ENCODE data around the gene GARNL3. TPM values are rescaled to one million over a fixed set of nuclear protein-coding genes. Genes with fewer than 3 reads are reported as not detected.

The GARNL3 gene
- total RNA-seq, 1 experiment from 2014 or later, result 15.5 TPM

DNA sequence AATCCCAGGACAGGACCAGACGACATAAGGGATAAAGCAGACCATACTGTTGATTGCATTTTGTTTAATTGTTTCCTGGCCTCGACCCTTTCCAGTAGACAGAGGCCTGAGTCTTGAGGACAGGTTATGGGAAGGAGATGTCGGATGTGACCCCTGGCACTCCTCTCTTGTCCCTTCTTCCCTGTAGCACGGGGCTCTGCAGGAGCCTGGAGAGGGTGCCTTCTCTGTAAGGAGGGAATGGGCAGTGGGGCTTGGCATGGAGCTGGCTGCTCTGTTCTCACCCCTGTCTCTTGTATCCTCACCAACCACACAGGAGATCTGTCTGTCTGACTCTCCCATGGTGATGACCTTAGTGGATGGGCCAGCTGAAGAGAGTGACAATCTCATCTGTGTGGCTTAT is 92.3 kb downstream of the GARNL3 start:
- Histone ChIP-seq H3K36me3 (ENCODE audit: low read depth, low read length) (no peaks in the 10 kb centered on the region), H3K4me1 (ENCODE audit: insufficient read depth, low read length) (no peaks in the 10 kb centered on the region), H3K79me2 (ENCODE audit: low read length) (no peaks in the 10 kb centered on the region), H3F3A (ENCODE audit: low read length, unreplicated experiment) (no peaks in the 10 kb centered on the region), H3K9ac (ENCODE audit: low read length) (no peak overlapping the region), H3K9me2 (replicated peaks; ENCODE audit: low read length) (no peaks in the 10 kb centered on the region), H4K20me1 (ENCODE audit: low read length) (no peaks in the 10 kb centered on the region), H3K27ac (ENCODE audit: low read length) (no peak overlapping the region), H3K27me3 (ENCODE audit: low read length) (no peaks in the 10 kb centered on the region), H2AFZ (ENCODE audit: low read length) (no peak overlapping the region), H3K4me2 (ENCODE audit: low read length) (no peak overlapping the region), H3K4me3 (ENCODE audit: low read length) (no peak overlapping the region), H3K9me3 (ENCODE audit: low read length) (no peaks in the 10 kb centered on the region)
- DNase-seq (no peak), ATAC-seq (no peak)
- POLR2A ChIA-PET (ENCODE audit: unreplicated experiment), result no interaction called here
- no TSS peak for BruUV-seq (replicated peaks)
- TF ChIP-seq EZH2phosphoT487 (IDR thresholded peaks at IDR 0.05; ENCODE audit: borderline replicate concordance, low read length), result no peak
- TF ChIP-seq, protein P1, sequence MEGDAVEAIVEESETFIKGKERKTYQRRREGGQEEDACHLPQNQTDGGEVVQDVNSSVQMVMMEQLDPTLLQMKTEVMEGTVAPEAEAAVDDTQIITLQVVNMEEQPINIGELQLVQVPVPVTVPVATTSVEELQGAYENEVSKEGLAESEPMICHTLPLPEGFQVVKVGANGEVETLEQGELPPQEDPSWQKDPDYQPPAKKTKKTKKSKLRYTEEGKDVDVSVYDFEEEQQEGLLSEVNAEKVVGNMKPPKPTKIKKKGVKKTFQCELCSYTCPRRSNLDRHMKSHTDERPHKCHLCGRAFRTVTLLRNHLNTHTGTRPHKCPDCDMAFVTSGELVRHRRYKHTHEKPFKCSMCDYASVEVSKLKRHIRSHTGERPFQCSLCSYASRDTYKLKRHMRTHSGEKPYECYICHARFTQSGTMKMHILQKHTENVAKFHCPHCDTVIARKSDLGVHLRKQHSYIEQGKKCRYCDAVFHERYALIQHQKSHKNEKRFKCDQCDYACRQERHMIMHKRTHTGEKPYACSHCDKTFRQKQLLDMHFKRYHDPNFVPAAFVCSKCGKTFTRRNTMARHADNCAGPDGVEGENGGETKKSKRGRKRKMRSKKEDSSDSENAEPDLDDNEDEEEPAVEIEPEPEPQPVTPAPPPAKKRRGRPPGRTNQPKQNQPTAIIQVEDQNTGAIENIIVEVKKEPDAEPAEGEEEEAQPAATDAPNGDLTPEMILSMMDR (conservative IDR thresholded peaks at IDR 0.05; ENCODE audit: low read depth, low read length), result no peak
- no peak for TF ChIP-seq EZH2 (IDR thresholded peaks at IDR 0.05; ENCODE audit: low read length, unreplicated experiment)
- CTCF ChIA-PET, result no interaction called here
- intact Hi-C loops (cut with micrococcal nuclease), result no loop called here

DNA sequence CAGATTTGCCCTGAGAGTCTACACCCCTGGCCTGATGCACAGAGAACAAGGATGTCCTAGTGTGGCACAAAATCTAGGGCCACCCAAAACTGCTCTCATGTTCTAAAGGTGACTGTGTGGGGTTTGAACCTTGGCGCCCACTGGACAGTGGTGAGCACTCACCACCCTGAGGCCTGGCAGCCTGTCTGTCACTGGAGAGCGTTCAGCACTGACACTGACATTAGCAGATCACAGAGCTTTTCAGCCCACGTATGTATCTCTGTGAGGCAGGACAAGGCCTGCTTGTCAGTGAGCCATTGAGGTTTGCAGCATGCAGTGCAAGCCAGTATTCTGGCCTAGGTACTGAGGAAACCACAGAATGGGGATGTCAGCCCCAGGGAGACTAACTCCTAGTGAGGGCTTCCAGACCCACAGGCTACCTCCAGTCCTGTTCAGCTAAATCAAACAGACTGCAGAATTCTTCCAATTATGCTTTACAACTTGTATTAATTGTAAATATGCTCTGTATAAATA is 93.5 kb downstream of the GARNL3 start:
- BruUV-seq (replicated peaks), result no TSS peak
- H2AFZ ChIP-seq (ENCODE audit: low read length), result no peak overlapping the region
- H3K4me3 ChIP-seq (ENCODE audit: low read length), result no peak overlapping the region

DNA sequence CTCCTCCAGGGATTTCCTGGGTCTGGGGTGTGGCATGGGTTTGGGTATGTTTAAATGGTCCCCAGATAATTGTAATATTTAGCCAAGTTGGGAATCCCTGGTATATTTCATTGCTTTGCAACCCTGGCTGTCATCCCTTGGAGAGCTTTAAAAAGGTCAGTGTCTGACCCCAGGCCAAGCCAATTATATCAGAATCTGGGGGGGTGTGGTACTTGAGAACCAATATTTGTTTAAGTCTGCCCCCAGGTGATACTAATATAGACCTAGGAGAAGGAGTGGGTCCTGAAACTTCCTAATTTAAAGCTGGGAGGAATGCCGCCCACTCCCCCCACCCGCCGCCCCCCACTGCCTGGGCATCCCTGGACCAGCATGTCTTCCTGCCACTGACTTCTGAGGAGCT is 94.2 kb downstream of the GARNL3 start:
- BruUV-seq (replicated peaks), result no TSS peak
- H4K20me1 ChIP-seq (ENCODE audit: low read length), result no peaks in the 10 kb centered on the region
- DNase-seq (no peak), ATAC-seq (no peak)
- intact Hi-C loops (cut with micrococcal nuclease), result no loop called here
- H3K27me3 ChIP-seq (ENCODE audit: low read length), result no peaks in the 10 kb centered on the region
- H3K9ac ChIP-seq (ENCODE audit: low read length), result no peak overlapping the region
- H3K4me3 ChIP-seq (ENCODE audit: low read length), result no peak overlapping the region
- CTCF ChIA-PET, result no interaction called here
- no peak overlapping the region for H2AFZ ChIP-seq (ENCODE audit: low read length)
- no peaks in the 10 kb centered on the region for H3K36me3 ChIP-seq (ENCODE audit: low read depth, low read length)
- H3K9me2 ChIP-seq (replicated peaks; ENCODE audit: low read length), result no peaks in the 10 kb centered on the region
- no peaks in the 10 kb centered on the region for H3F3A ChIP-seq (ENCODE audit: low read length, unreplicated experiment)
- POLR2A ChIA-PET (ENCODE audit: unreplicated experiment), result no interaction called here
- H3K4me2 ChIP-seq (ENCODE audit: low read length), result no peak overlapping the region
- TF ChIP-seq, protein P1 (conservative IDR thresholded peaks at IDR 0.05; ENCODE audit: low read depth, low read length), result no peak
- TF ChIP-seq EZH2 (IDR thresholded peaks at IDR 0.05; ENCODE audit: low read length, unreplicated experiment) (no peak), EZH2phosphoT487 (IDR thresholded peaks at IDR 0.05; ENCODE audit: borderline replicate concordance, low read length) (no peak)
- H3K27ac ChIP-seq (ENCODE audit: low read length), result no peak overlapping the region
- no peaks in the 10 kb centered on the region for H3K79me2 ChIP-seq (ENCODE audit: low read length)
- H3K4me1 ChIP-seq (ENCODE audit: insufficient read depth, low read length), result no peaks in the 10 kb centered on the region
- H3K9me3 ChIP-seq (ENCODE audit: low read length), result no peaks in the 10 kb centered on the region

More for the DNA sequence above, 93.5 kb downstream of the GARNL3 start:
- Histone ChIP-seq H4K20me1 (ENCODE audit: low read length) (no peaks in the 10 kb centered on the region), H3K36me3 (ENCODE audit: low read depth, low read length) (no peaks in the 10 kb centered on the region), H3K79me2 (ENCODE audit: low read length) (no peaks in the 10 kb centered on the region), H3K27me3 (ENCODE audit: low read length) (no peaks in the 10 kb centered on the region), H3K27ac (ENCODE audit: low read length) (no peak overlapping the region), H3K9ac (ENCODE audit: low read length) (no peak overlapping the region), H3K4me1 (ENCODE audit: insufficient read depth, low read length) (no peaks in the 10 kb centered on the region), H3K9me3 (ENCODE audit: low read length) (no peaks in the 10 kb centered on the region), H3K9me2 (replicated peaks; ENCODE audit: low read length) (no peaks in the 10 kb centered on the region), H3F3A (ENCODE audit: low read length, unreplicated experiment) (no peaks in the 10 kb centered on the region), H3K4me2 (ENCODE audit: low read length) (no peak overlapping the region)
- CTCF ChIA-PET, result no interaction called here
- TF ChIP-seq, protein P1 (conservative IDR thresholded peaks at IDR 0.05; ENCODE audit: low read depth, low read length), result no peak
- TF ChIP-seq EZH2phosphoT487 (IDR thresholded peaks at IDR 0.05; ENCODE audit: borderline replicate concordance, low read length), result no peak
- no peak for TF ChIP-seq EZH2 (IDR thresholded peaks at IDR 0.05; ENCODE audit: low read length, unreplicated experiment)
- POLR2A ChIA-PET (ENCODE audit: unreplicated experiment), result no interaction called here
- ATAC-seq (no peak), DNase-seq (no peak)
- intact Hi-C loops (cut with micrococcal nuclease), result no loop called here

All from PC-3 (cell line).